ENCODE measurements around the gene HEXIM2. TPM values are rescaled to one million over a fixed set of nuclear protein-coding genes. Genes with fewer than 3 reads are reported as not detected.

Gene HEXIM2
- polyA plus RNA-seq, 1 of the 3 experiments (the other 2 are of a cell fraction) = 9.3 TPM

DNA sequence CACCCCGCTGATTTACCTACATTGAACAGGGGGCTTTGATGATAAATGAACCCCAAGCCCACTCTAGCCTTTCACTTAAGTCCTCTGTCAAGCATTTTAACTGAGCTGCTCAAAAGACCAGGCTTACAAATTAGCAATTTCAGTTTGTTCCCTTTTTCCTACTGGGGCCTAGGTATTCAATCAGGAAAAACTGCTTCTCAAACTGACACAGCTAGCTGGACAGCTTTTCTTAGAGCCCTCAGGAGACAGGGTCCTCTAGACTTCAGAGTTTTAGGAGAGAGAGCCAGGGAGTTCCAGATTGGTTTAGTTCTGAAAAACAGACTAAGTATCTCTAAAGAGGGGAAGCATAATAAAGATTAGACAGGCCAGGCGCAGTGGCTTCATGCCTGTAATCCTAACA is 6.2 kb upstream of the HEXIM2 start:
- Histone ChIP-seq H3K4me1 (ENCODE audit: control insufficient read depth in 1 of 2, insufficient read depth in 2 of 2, low read depth in 1 of 2, low read length in 1 of 2) (peaks cover 15 to 22% of the 10 kb centered on the region in 2 experiments; a peak in 3 of 4 replicates), H3K9ac (no peak overlapping the region), H3F3A (replicated peaks; ENCODE audit: insufficient read depth) (peaks cover 53% of the 10 kb centered on the region), H2AFZ (ENCODE audit: low read depth) (no peak overlapping the region), H3K79me2 (ENCODE audit: insufficient read depth) (peaks cover 99% of the 10 kb centered on the region), H3K9me3 (no peaks in the 10 kb centered on the region), H3K4me3 (ENCODE audit: low read depth in 2 of 2, low read length in 1 of 2) (no peak overlapping the region), H3K9me2 (no peaks in the 10 kb centered on the region), H3K27ac (ENCODE audit: low read depth in 2 of 2, low read length in 1 of 2) (peak overlapping the region in 1 of 2 experiments; percentile 11; a peak in 1 of 4 replicates), H3K27me3 (ENCODE audit: insufficient read depth) (no peaks in the 10 kb centered on the region), H3K4me2 (no peak overlapping the region), H3K36me3 (replicated peaks in 1 of 2; ENCODE audit: control insufficient read depth in 1 of 2, insufficient read depth in 2 of 2, low read length in 1 of 2) (peaks cover 0 to 18% of the 10 kb centered on the region in 2 experiments), H4K20me1 (ENCODE audit: insufficient read depth) (peaks cover 14% of the 10 kb centered on the region)
- CTCF ChIA-PET = interaction anchor here (1.0 to 9.7 kb wide), 5 partner anchors 16 to 81 kb away, joined by 3 to 96 read pairs (median 7); partner anchors contain the start of gene ACBD4
- TF ChIP-seq NRF1 (IDR thresholded peaks at IDR 0.05; ENCODE audit: low read depth, low read length) (no peak), REST (IDR thresholded peaks at IDR 0.05; ENCODE audit: low read depth, low read length) (no peak), CTCF (IDR thresholded peaks at IDR 0.05) (no peak), GABPA (IDR thresholded peaks at IDR 0.05; ENCODE audit: low read depth) (no peak), FOSL2 (IDR thresholded peaks at IDR 0.05; ENCODE audit: borderline replicate concordance, low read depth) (no peak), SIN3A (IDR thresholded peaks at IDR 0.05; ENCODE audit: borderline replicate concordance, low read depth, low read length) (no peak), RAD21 (IDR thresholded peaks at IDR 0.05; ENCODE audit: low read length) (no peak), ELF1 (IDR thresholded peaks at IDR 0.05) (no peak), MXI1 (IDR thresholded peaks at IDR 0.05; ENCODE audit: low read depth, low read length) (no peak), POLR2AphosphoS5 (IDR thresholded peaks at IDR 0.05; ENCODE audit: low read depth, low read length) (no peak)
- TF ChIP-seq, protein P1, sequence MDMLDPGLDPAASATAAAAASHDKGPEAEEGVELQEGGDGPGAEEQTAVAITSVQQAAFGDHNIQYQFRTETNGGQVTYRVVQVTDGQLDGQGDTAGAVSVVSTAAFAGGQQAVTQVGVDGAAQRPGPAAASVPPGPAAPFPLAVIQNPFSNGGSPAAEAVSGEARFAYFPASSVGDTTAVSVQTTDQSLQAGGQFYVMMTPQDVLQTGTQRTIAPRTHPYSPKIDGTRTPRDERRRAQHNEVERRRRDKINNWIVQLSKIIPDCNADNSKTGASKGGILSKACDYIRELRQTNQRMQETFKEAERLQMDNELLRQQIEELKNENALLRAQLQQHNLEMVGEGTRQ (IDR thresholded peaks at IDR 0.05; ENCODE audit: borderline replicate concordance, low read depth, low read length) = no peak
- POLR2A ChIA-PET = no interaction called here
- 93% methylated on average over 2 of the region's 2 CpGs for WGBS (ENCODE audit: low lambda C conversion rate)
- no peak for DNase-seq
